ENCODE measurements around the gene ANLN.

GRCh38 chr7:36423633-36424032 is 34.0 kb downstream of the ANLN start:
- TF ChIP-seq CTCF (IDR thresholded peaks at IDR 0.05; ENCODE audit: insufficient read depth, low read length, poor library complexity, severe bottlenecking) (no peak), EZH2phosphoT487 (conservative IDR thresholded peaks at IDR 0.05; ENCODE audit: low read length) (no peak)

Measured in SU-DHL-6 (cell line).